GM12875 (cell line): ENCODE measurements around the gene CCDC61.

ENCODE experiments used
- H3K4me3 ChIP-seq: one replicate; pipeline ENCODE4 v1.5.1; 2011; ENCODE audit warnings: low read depth, low read length, control low read depth
- TF ChIP-seq, protein P1 (sequence below): IDR thresholded peaks from 2 replicates; pipeline ENCODE4 v1.5.1; 2011; ENCODE audit warnings: low read depth, mild to moderate bottlenecking, control low read depth, inconsistent platforms, low read length, moderate library complexity, borderline replicate concordance; ENCODE audit not compliant: insufficient read depth

CCDC61 gene

DNA sequence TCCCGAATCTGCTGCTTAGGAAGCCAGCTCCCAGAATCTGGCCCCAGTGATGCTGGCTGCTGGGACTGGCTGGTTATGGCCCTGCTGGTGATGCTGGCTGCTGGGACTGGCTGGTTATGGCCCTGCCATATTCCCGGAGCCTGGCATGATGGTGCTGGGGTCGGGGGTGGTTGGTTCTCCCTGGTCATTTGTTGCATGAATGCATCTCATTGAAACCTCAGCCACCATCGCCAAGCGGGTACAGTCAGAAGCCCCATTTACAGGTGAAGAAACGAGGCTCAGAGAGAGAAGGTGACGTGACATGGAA, 25.5 kb downstream of the CCDC61 start:
- no peak overlapping the region for H3K4me3 ChIP-seq
- TF ChIP-seq, protein P1, sequence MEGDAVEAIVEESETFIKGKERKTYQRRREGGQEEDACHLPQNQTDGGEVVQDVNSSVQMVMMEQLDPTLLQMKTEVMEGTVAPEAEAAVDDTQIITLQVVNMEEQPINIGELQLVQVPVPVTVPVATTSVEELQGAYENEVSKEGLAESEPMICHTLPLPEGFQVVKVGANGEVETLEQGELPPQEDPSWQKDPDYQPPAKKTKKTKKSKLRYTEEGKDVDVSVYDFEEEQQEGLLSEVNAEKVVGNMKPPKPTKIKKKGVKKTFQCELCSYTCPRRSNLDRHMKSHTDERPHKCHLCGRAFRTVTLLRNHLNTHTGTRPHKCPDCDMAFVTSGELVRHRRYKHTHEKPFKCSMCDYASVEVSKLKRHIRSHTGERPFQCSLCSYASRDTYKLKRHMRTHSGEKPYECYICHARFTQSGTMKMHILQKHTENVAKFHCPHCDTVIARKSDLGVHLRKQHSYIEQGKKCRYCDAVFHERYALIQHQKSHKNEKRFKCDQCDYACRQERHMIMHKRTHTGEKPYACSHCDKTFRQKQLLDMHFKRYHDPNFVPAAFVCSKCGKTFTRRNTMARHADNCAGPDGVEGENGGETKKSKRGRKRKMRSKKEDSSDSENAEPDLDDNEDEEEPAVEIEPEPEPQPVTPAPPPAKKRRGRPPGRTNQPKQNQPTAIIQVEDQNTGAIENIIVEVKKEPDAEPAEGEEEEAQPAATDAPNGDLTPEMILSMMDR: no peak

DNA sequence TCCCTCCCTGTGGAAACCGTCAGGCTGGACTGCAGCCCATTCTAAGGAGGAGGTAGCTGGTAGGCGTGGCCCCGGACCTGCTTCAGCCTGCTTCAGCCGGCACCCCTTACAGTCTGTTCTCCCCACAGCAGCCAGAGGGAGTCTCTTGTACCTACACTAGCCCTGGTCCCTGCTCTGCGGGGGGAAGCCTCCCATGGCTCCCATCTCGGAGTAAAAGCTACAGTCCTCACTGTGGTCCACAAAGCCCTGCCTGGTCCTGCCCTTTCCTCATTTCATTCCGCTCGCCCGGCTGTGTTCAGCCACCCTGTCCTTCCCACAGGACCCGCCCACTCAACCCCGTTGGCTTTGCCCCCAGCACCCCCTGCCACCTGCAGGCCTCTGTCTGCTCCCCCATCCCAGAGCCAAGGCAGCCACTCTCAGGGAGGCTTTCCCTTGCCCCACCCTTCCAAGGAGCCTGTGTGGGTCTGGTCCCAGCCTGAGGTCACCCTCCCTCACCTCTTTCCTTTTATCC, 26.3 kb downstream of the CCDC61 start:
- no peak overlapping the region for H3K4me3 ChIP-seq
- TF ChIP-seq, protein P1: no peak

DNA sequence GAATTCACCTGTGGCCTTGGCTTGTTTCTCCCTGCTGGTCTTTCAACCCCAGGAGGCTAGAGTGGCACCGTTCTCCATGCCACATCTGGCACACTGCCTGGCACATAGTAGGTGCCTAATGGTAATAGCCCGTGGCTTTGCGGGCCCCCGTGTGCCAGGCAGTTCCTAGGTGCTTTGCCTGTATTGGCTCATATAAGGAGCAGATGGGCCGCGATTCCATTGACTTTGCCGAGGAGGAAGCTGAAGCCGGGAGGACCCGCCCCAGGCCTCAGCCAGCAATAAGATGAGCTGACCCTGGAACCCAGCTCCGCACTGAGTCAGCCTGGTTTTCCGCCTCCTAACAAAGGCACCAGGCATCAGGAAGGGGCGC, 26.8 kb downstream of the CCDC61 start:
- H3K4me3 ChIP-seq: no peak overlapping the region
- TF ChIP-seq, protein P1: no peak

DNA sequence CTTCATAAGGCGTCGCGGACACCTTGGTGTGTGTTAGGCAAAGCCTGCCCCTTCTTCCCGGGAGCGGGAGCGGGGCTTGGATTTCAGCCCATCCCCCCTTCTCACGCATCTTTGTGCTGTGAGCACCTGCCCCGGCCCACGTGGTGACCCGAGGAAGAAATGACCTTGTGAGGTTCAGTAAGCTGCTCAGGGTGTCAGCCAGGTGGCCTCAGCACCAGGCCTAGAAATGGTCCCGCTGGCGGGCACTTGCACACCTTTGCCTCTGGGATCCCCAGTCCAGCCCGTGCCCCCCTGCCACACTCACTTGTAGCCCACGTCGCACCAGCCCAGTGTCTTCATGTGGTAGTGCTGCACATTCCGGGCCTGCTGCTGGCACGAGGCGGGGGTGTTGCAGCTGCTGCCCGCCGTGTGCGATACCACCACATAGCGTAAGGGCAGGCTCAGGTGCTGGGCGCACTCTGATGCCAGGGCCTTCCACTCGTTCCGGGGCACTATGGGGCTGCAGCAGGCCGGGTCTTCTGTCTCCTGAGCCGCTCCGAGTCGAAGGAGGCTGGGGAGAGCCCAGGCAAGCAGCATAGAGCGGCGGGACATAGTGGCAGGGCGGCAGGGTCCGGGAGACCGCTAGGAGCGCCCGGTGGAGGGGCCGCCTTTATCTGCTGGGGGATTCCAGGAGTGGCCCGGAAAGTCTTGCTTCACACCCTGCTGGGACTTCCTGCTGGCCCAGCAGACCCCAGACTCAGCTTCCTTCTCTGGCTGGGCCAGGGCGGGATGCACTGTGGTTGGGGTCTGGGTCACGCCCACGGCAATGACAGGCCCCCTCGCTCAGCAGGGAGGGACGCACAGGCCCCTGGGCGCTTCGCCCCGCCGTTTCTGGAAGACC, 27.4 kb downstream of the CCDC61 start, which contains the start of gene PGLYRP1:
TSS of gene PGLYRP1 (minus strand) at position 623 of the 880 bp plus-strand sequence. CDS start at position 591, 32 bp downstream.
- H3K4me3 ChIP-seq: no peak within 1 kb of the TSS
- TF ChIP-seq, protein P1: no peak

DNA sequence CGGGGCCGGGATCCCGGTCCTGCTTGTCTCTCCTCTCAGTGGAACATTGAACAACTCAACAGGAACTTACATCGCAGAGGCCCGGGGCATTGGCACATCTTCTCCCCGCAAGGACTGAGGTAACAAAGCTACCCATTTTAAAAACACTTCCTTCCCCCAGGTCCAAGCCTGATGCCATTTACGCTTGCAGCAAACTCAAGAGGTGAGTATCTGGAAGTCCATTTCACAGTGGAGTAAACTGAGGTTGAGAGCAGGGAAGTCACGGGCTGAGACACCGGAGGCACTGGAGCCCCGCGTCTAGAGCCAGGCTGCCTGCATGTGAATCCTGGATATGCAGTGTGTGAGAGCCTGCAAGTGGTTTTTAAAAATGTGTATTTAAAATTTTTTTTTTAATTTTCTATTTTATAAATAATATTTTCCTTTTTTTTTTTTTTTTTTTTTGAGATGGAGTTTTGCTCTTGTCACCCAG, 28.1 kb downstream of the CCDC61 start:
- H3K4me3 ChIP-seq: no peak overlapping the region
- TF ChIP-seq, protein P1: no peak

DNA sequence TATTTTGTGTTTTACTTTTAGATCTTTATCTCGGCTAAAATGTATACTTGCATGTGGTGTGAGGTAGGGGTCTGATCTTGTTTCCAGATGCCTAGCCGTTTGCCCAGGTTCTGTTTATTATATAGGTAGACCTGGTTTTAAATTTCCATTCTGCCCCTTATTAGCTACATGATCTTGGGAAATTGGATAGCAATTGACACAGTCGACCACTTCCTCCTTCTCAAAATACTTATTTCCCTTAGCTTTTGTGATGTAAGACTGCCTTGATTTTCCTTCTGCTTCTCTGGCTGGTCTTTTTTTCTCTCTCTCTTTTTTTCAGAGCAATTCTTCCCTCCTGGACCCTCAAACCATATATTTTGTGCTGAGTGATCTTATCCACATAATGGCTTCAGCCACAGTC, 30.6 kb downstream of the CCDC61 start:
- TF ChIP-seq, protein P1: no peak
- no peak overlapping the region for H3K4me3 ChIP-seq

DNA sequence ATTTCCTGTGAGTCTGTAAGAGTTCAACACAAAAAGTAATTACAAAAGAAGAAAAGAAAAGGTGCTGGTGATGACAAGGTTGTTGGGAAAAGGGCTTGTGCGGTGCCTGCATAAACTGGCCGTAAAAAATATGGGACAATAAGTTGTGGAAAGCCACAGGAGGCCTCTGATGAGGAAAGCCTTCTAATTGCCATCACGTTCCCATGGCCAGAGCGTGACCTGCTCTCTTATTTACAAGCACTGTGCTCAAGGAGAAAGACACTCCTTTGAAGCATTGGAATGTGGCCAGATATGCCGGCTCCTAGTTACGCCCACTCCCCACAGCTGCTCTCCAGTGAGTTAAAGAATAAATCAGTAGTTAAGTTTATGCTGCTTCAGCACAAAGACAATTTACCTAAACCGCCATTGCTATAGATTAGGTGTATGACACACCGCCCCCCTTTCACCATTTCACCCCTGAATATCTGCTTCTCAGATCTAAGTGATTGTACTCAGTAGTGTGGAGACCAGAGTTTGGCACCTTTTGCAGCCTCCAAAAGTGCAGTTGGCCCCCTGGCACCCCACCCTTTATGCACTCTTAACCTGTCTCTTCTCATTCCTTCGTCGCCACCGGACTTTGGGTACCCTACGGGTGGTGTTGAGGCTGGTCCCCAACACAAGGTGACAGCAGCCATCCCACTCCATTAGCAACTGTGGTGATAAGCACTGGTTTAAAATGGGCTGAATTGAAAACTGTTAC, 35.7 kb downstream of the CCDC61 start:
- H3K4me3 ChIP-seq: no peak overlapping the region
- TF ChIP-seq, protein P1: no peak
